HG03442 (cell line): ENCODE results near the gene SYMPK.

Experiments
- ATAC-seq: cut with Tn5 transposase; IDR thresholded peaks from one replicate; pipeline ENCODE4 v1.9.1; 2021; ENCODE audit warnings: mild to moderate bottlenecking, moderate library complexity; ENCODE audit not compliant: unreplicated experiment

Gene SYMPK

DNA sequence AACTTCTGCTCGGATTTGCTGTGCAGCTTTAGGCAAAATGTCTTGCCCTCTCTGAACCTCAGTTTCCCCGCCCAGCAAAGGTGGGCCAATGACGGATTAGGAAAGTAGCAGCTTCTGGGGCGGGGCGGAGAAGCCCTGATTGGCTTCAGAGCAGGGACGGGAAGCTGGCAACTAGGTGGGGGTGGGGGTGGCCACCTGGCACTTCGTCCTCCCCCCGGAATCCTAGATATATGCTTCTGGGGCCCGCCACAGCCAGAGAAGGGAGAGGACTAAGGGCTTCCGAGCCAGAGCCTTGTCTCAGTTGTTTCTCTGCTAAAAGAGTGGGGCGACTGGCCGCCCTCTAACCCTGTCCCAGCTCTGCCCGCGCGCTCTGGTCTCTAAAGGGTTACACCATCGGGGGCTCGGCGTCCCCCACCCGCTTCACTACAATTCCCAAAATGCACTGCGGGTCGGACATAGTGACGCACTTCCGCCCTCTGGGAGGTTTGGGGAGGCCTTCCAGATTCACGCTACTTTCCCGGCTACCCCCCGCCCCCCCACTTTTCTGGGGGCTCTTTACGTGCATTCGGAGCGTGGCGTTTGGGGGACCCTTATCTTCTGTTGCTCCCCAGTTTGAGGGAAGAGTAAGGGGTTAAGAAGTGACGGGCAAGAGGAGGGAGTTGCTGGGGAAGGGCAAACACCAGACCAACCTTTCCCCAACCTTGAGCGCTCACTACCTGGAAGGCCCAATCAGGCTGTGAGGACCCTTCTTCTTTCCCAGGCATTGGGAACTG lies 23.7 kb upstream of the SYMPK start:
- ATAC-seq = peak; percentile 33

DNA sequence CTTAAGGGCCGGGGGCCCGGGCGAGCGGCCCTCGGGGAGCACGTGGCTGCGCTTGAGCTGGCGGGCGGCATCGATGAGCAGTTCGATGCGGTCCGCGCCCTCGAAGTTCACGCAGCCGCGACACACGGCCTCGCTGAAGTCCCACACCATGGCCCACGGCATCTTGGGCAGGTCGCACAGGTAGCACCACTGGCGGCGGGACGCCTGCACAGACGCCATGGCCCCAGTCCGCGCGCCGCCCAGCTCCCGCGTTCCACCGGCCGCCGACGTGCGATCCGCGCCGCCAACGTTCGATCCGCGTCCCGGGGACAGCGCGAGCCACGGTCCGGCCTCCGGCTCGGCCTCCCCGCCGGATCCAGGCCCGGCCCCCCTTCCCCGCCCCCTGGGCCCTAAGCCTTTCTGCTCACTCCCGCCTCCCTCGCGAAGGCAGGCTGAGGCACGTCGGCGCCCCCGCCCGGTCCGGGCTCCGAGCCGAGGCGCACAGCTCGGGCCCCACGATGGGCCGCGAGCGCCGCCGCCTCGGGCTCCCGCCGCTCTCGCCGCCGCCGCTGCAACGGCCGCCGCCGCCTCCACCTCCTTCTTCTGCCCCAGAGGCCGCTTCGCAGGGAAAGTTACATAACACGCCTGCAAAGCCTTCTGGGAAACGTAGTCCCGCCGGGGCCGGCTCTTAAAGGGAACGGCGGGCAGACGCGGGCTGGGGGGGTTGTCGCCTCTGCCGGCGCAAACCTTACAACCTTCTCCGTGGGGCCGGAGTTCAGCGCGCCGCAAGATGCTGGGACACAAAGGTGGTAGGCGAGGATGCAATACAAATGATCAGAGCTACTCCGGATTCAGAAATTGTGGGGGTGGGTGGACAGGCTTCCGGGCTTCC lies 22.8 kb upstream of the SYMPK start, which contains the start of gene IRF2BP1:
TSS of gene IRF2BP1 (minus strand) at position 586 of the 871 bp plus-strand sequence. CDS start at position 219, 367 bp downstream.
- peak; percentile 40 for ATAC-seq

DNA sequence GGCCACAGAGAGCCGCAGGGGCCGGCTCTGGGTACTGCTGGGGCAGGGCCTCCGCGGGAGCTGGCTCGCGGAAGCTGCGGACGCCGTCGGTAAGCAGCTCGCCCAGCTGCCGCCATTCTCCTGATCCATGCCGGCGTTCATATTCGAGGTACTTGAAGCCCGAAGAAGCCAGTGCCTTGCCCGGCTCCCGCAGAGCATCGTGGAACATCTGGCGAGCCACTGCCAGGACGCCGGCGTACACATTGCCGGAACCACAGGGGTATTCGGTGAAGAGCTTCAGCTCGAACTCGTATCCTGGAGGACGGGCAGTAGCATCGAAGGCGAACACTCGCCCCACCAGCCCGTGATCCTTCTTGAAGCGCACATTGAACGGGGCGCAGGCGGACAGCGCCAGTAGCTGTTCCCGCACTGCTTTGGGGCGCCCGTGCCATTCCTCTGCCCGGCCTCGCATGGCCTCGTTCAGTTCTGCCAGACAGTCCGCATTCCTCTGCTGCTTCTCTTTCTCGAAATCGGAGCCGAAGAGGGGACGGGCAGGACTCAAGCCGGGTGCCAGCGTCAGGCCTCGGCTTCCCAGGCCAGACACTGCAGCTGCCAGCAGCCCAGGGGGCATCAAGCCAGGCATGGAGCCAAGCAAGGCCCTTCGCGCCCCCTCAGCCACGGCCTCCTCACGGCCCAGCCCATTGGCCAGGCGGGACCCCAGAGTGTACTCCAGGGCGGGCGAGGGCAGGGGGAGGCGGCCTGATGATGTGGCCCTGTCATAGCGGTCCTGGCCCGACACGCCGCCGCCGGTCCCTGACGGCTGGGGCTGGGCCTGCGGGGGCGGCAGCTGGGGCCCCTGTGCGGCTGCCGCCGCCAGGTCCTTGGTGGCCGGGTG lies 22.0 kb upstream of the SYMPK start:
- no peak for ATAC-seq

DNA sequence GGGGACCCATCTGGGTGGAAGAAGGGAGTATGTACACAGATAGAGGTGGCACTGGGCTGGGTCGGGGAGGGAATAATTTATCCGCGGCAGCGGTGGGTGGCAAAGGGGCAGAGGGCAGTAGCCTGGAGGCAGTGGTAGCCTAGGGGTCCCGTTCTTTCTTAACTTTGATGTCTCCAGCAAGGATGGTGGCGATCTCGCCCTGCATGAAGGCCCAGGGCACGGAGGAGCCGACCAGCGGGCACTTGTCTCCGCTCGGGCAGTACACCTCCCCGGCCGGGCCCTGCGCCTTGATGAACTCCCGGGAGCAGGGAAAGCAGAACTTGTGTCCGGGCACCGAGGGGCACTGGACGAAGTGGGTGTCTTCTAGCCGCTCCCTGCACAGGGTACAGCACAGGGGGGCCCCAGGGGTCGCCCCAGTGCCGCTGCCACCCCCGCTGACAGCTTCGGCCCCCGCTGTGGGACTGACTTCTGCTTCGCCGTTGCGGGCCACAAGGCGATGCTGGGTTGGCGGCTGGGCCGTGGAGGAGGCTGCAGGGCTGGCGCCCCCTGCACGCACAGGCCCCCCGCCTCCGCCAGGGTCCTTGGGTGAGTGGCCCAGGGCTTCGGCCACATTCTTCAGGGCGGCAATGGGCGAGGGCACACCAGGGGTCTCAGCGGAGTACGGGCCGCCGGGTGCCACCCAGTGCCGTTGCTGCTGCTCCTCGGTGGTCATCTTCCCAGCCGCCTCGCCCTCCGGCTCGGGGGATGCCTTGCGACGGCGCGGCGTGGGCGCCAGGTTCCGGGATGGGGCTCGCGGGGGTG lies 21.1 kb upstream of the SYMPK start:
- ATAC-seq = no peak

- no peak for ATAC-seq
These were observed 20.6 kb upstream of the SYMPK start for GRCh38 chr19:45883586-45883880.

DNA sequence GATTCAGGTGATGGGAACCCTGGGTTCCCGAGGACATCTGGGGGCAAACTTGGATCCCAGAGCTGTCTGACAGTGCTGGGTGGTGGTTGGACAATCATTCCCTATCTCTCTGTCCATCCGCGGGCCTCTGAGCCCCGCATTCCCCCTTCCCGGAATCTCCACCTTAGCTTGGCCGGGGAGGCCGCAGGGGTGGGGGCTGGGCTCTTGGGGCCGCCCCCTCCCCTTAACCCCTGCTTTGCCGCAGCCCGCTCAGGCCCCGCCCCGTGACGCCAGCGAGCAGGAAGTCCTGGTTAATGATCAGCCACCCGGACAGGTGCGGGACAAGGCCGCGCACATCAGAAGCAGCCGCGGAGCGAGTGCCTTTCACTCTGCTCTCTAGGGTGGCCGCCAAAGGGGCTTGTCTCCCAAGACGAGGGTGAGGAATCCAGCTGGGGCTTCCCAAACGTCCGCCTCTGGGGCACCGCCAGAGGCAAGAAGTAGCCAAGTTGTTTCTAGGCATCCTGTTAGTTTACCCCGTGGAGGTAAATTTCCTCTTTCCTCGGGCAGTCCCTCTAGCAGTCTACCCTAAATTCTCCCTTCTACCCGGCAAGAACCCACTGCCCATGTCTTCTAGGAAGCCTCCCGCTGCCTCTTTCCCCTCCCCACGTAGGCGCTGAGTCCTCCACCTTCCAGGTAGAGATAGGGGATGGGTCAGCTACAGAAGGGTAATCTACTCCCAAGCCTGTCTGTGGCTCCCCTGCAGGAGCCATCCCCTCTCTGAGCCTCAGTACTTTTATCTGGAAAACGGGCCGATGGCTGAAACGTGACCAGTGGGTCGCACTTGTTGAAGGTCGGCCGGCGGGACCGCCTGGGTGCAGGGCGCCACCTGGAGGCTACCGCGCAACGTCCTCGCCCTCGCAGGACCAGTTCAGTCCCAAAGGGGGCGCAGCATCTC lies 20.0 kb upstream of the SYMPK start:
- ATAC-seq = no peak

DNA sequence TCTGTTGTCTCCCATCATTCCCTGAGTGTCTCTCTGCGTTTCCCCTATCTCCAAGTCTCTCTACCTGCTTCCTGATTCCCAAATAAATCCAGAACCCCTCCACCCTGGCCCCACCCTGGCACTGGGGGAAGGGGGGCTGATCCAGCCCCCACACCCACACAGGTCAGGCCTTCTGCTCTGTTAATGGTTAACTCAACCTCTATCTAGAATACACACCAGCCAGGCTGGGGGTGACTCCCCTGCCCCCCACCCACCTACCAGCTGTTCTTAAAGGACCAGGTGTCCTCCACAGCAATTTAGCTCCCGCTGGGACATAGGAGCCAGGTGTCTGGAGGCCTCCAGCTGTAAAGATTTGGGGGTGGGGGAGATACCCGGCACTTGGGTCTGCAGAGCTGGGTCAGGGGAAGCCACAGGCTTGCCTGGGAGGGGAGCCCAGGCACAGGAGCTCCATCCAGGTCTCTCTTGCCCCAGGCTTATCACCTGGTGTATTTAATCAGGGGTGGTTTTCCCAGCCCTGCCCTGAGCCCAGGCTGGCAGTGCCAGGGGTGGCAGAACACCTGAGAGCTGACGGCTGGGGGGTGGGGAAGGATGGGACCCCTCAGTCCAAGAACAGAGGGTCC lies 19.1 kb upstream of the SYMPK start:
- no peak for ATAC-seq

- ATAC-seq = no peak
These were observed 18.3 kb upstream of the SYMPK start for GRCh38 chr19:45881082-45881908.

DNA sequence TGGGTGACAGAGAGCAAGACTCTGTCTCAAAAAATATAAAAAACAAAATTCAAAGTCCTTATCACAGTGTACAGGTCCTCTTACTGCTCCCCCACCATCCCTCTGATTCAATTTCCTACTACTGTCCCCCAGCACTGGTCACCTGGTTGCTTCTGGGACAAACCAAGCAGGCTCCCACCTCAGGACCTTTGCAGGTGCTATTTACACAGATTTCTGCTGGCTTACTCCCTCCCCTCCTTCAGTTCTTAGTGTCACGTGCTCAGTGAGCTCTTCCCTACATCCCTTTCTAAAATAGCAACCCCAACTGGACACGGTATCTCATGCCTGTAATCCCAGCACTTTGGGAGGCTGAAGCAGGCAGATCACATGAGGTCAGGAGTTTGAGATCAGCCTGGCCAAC lies 17.0 kb upstream of the SYMPK start:
- no peak for ATAC-seq

DNA sequence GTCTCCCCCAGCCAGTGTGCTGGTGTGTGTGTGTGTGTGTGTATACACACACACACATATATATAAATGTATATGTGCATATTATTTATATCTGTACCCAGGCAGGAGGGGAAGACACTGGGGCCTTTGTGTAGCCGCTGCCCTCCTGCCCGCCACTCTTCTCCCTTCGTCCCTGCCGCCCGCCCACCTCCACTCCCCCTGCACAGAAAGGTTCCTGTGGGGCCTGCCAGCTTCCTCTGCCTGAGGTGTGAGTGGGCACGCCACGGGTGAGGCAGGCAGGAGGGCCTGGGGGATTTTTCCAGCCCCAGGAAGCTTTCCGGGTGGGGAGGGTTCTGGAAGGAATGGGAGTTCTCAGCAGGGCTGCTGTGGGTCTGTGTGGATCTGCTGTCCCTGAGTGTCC lies 16.1 kb upstream of the SYMPK start:
- ATAC-seq = no peak

DNA sequence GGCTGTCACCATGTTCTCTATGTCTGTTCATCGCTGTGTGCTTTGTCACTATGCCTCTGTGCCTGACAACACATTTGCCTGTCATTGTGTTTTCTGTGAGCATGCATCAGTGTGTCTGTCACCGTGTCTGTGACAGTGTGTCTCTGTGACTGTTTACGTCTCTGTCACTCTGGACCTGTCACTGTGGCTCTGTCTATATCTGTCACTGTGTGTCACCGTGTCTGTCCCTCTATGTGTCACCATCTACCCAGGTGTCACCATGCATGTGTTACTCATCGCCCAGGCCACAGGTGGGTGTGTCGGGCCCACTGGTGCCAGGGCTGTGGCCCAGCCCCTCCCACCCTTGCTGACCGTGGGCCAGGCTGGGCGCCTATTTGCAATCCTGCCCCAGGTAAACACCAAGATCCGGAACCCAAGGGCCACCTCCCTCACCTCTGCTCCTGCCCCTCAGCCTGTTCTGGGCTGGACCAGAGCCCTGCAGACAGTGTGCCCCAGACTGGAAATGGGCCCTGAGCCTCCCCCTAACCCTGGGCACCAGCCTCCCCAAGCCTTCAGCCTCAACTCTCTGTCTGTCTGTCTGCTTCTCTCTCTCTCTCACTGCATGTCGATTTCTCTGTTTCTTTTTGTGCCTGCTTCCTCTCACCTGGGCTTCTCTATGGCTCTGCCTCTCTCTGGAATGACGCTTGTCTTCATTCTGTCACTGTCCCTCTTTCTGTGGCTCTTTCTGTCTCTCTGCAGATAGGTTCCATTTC lies 15.3 kb upstream of the SYMPK start:
- ATAC-seq = no peak

- ATAC-seq = no peak
These were observed 13.7 kb upstream of the SYMPK start for GRCh38 chr19:45876411-45877197.

GRCh38 chr19:45876161-45876410 lies 13.1 kb upstream of the SYMPK start:
- ATAC-seq = no peak

DNA sequence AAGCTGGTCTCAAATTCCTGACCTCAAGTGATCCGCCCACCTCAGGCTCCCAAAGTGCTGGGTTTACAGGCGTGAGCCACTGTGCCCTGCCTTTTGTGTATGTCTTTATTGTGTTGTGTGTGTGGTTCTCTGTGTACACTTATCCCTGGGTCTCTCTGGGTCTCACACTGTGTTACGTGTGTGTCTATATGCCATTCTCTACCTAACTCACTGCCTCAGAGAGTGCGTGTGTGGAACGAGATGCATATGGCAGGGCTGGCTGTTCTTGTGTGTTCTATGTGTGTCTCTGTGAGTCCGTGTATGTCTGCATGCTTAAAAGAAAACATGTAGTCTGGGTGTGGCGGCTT lies 11.6 kb upstream of the SYMPK start:
- ATAC-seq = no peak

DNA sequence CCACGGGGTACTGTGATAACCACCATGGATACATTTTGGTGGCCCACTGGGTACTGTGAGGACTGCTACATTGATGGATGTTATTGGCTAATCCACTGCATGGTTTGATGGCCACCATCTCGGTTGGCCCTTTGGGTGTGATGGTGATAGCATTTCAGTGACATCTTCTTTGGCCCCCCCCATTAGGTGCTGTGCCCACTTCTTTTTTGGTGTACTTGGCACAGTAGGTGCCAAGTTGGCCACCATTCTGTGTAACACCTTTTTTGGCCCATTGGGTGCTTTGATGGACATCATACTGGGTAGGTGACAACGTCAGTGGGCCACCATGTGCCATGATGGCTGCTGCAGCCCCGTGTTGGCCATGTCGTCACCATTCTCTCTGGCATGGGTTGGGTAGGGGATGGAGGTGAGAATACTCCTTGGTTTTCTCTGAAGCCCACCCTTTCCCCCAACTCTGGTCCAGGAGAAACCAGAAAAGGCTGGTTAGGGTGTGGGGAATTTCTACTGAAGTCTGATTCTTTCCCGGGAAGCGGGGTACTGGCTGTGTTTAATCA lies 10.3 kb upstream of the SYMPK start:
- no peak for ATAC-seq

DNA sequence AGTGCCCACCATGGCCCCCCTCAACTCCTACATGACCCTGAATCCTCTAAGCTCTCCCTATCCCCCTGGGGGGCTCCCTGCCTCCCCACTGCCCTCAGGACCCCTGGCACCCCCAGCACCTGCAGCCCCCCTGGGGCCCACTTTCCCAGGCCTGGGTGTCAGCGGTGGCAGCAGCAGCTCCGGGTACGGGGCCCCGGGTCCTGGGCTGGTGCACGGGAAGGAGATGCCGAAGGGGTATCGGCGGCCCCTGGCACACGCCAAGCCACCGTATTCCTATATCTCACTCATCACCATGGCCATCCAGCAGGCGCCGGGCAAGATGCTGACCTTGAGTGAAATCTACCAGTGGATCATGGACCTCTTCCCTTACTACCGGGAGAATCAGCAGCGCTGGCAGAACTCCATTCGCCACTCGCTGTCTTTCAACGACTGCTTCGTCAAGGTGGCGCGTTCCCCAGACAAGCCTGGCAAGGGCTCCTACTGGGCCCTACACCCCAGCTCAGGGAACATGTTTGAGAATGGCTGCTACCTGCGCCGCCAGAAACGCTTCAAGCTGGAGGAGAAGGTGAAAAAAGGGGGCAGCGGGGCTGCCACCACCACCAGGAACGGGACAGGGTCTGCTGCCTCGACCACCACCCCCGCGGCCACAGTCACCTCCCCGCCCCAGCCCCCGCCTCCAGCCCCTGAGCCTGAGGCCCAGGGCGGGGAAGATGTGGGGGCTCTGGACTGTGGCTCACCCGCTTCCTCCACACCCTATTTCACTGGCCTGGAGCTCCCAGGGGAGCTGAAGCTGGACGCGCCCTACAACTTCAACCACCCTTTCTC lies 9.4 kb upstream of the SYMPK start:
- no peak for ATAC-seq
